BJ (cell line): ENCODE measurements around the gene PLEKHF1. TPM values are rescaled to one million over a fixed set of nuclear protein-coding genes. Genes with fewer than 3 reads are reported as not detected.
"Not testable (repeated sequence)": the region's sequence is repeated elsewhere in the genome, so short reads cannot be mapped to it uniquely, and the experiment has no call there.

ENCODE experiments used
- CTCF ChIA-PET: fragments of 350-600 bp; formaldehyde crosslinking; extraction: SDS; loops from one replicate; lab custom pipeline; 2021; ENCODE audit warnings: antibody characterized with exemption, inconsistent platforms; lab: Yijun Ruan, JAX
- POLR2A ChIA-PET: fragments of 300-600 bp; sonication (Branson Sonifier 250); formaldehyde crosslinking; extraction: SDS; loops from one replicate; lab custom pipeline; 2021; ENCODE audit warnings: antibody characterized with exemption; lab: Charles Lee
- DNase-seq: peaks from one replicate; pipeline ENCODE4 v3.0.0-alpha.2; 2011; ENCODE audit warnings: low read depth
- H3K27me3 ChIP-seq: 2 replicates; pipeline ENCODE4 v1.6.0; 2011; ENCODE audit warnings: low read length; ENCODE audit not compliant: control insufficient read depth, insufficient read depth
- H3K36me3 ChIP-seq: 2 replicates; pipeline ENCODE4 v1.5.1; 2011; ENCODE audit warnings: low read length; ENCODE audit not compliant: control insufficient read depth, insufficient read depth
- H3K4me3 ChIP-seq: 2 replicates; pipeline ENCODE4 v1.5.1; 2011; ENCODE audit warnings: low read depth, mild to moderate bottlenecking, control low read depth, low read length
- CTCF ChIP-seq: IDR thresholded peaks from 2 replicates; pipeline ENCODE4 v1.5.1; 2011; ENCODE audit warnings: low read depth, mild to moderate bottlenecking, control low read depth, inconsistent platforms, low read length, moderate library complexity; ENCODE audit not compliant: insufficient read depth
- polyA plus RNA-seq: library from polyadenylated mRNA; depleted of rRNA; stranded (reverse); fragments of >200 nt; gene quantifications from 2 replicates; pipeline ENCODE4 v1.2.3, GENCODE V29; 2011

The PLEKHF1 gene
- polyA plus RNA-seq, 1 experiment = 8.7 TPM

DNA sequence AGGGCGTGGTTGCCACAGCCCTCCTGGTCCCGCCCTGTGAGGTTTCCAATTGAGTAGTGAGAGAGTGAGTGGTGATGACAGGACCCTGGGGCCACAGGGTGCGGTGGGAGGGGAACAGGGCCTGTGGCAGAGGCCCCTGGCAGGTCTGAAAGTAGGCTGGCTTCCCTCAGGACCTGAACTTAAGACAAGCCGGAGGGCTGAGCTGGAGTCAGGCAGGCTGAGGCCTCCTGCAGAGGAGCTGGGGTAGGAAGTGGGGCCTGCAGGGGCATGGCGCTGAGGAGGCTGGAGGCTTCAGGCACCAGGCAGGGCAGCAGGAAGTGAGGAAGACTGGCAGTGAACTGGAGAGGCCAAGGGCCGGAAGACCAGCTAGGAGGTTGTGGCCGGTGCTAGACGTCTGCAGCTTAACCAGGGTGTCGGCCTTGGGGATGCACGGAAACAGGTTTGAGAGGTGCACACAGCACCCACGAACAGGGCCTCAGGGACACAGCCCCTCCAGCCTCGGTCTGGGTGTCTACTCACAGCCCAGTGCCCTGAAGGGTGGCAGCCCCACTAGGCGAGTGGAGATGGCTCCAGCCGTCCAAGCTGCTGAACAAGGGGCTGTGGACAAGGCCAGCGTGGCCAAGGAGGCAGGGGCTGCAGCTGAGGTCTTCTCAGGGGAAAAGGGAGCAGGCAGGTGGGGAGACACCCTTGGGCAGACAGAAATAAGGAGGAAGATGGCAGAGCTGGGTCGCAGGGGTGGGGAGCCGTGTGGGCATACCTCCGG, 41.4 kb upstream of the PLEKHF1 start:
- ChIA-PET POLR2A (no interaction called here), CTCF (interaction anchor here (0.7 to 1.5 kb wide), 5 partner anchors 13 to 441 kb away, joined by 3 read pairs; no protein-coding TSS in a partner anchor)
- H3K36me3 ChIP-seq = no peaks in the 10 kb centered on the region
- H3K4me3 ChIP-seq = no peak overlapping the region
- H3K27me3 ChIP-seq = peaks cover 3% of the 10 kb centered on the region; the same call in 1 of the 2 replicates
- TF ChIP-seq CTCF = no peak
- no peak for DNase-seq

- POLR2A ChIA-PET = no interaction called here
- Histone ChIP-seq H3K4me3 (no peak overlapping the region), H3K36me3 (no peaks in the 10 kb centered on the region), H3K27me3 (peaks cover 1% of the 10 kb centered on the region; the same call in 1 of the 2 replicates)
- CTCF ChIA-PET = interaction anchor here (0.7 to 1.5 kb wide), 4 partner anchors 14 to 440 kb away, joined by 3 read pairs; no protein-coding TSS in a partner anchor
- DNase-seq = no peak
- TF ChIP-seq CTCF = no peak
Measured at GRCh38 chr19:29624489-29625185, 40.6 kb upstream of the PLEKHF1 start.

GRCh38 chr19:29625186-29625651, 40.0 kb upstream of the PLEKHF1 start:
- no peak overlapping the region for H3K4me3 ChIP-seq
- CTCF ChIA-PET = interaction anchor here (1.5 kb wide), 1 partner anchor 15 kb away, joined by 3 read pairs; no protein-coding TSS in a partner anchor
- TF ChIP-seq CTCF = no peak
- POLR2A ChIA-PET = no interaction called here
- H3K27me3 ChIP-seq = peaks cover under 1% of the 10 kb centered on the region; the same call in 1 of the 2 replicates
- DNase-seq = no peak
- H3K36me3 ChIP-seq = no peaks in the 10 kb centered on the region

DNA sequence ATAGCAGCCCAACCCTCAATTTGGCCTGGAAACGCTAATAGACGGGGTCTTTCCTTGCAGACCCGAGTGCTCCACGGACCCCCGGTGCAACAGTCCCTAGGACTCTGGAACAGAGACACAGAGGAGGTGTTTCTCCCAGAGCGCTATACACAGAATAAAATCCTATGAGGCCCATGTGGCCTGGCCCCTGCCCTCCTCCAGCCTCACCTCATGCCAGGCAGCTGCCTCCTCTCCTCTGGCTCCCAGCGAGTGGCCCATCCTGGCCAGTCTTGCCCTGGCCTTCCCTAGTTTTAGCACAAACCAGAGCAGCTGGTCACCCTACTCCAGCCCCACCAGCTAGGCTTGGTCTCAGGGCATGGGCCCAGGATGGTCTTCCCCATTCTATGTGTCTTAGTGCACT, 38.9 kb upstream of the PLEKHF1 start:
- Histone ChIP-seq H3K36me3 (no peaks in the 10 kb centered on the region), H3K27me3 (no peaks in the 10 kb centered on the region), H3K4me3 (no peak overlapping the region)
- ChIA-PET CTCF (no interaction called here), POLR2A (no interaction called here)
- no peak for TF ChIP-seq CTCF
- no peak for DNase-seq

- H3K27me3 ChIP-seq, H3K4me3 ChIP-seq, POLR2A ChIA-PET, DNase-seq, H3K36me3 ChIP-seq: not testable (repeated sequence)
- CTCF ChIA-PET = interaction anchor here (1.1 to 1.4 kb wide), 2 partner anchors 10 to 35 kb away, joined by 3 to 4 read pairs; no protein-coding TSS in a partner anchor
Measured at GRCh38 chr19:29626832-29627231, 38.4 kb upstream of the PLEKHF1 start.
